CD8-positive, alpha-beta memory T cell (primary cell): ENCODE measurements around the gene APOA5. TPM values are rescaled to one million over a fixed set of nuclear protein-coding genes. Genes with fewer than 3 reads are reported as not detected.

ENCODE experiments used
- CTCF ChIA-PET: fragments of 350-600 bp; sonication (Branson Sonifier 250); formaldehyde crosslinking; loops from one replicate; lab custom pipeline; 2021; ENCODE audit warnings: antibody characterized with exemption; lab: Charles Lee
- POLR2A ChIA-PET: fragments of 350-600 bp; sonication (Branson Sonifier 250); formaldehyde crosslinking; loops from one replicate; lab custom pipeline; 2021; ENCODE audit warnings: antibody characterized with exemption; lab: Charles Lee
- DNase-seq, 5 donors: peaks; one replicate each; pipeline versions ENCODE4 v3.0.0 to v3.0.0-alpha.2; 2020 to 2022; ENCODE audit warnings: mixed read lengths in 1 of 5
- H3K27ac ChIP-seq: one replicate; pipeline ENCODE4 v1.7.0; 2013; ENCODE audit warnings: low read depth, mild to moderate bottlenecking, low read length, moderate library complexity
- H3K27me3 ChIP-seq: 2 replicates; pipeline ENCODE4 v1.7.0; 2013; ENCODE audit warnings: low read length, mild to moderate bottlenecking; ENCODE audit not compliant: insufficient read depth, poor library complexity, severe bottlenecking
- H3K36me3 ChIP-seq: 2 replicates; pipeline ENCODE4 v1.7.0; 2013; ENCODE audit warnings: mild to moderate bottlenecking, low read length, moderate library complexity; ENCODE audit not compliant: insufficient read depth
- H3K4me1 ChIP-seq: 2 replicates; pipeline ENCODE4 v1.7.0; 2013; ENCODE audit warnings: mild to moderate bottlenecking, low read length, moderate library complexity; ENCODE audit not compliant: insufficient read depth
- H3K4me3 ChIP-seq: 2 replicates; pipeline ENCODE4 v1.7.0; 2013; ENCODE audit warnings: mild to moderate bottlenecking, low read length
- H3K9me3 ChIP-seq: 2 replicates; pipeline ENCODE4 v1.7.0; 2013; ENCODE audit warnings: mild to moderate bottlenecking, low read length
- H3K27ac Mint-ChIP-seq, 8 donors: one replicate each; pipeline ENCODE4 v1.8.0; 2020 to 2021; ENCODE audit warnings: mixed read lengths in 8 of 8, mild to moderate bottlenecking in 6 of 8, inconsistent platforms in 3 of 8, moderate library complexity in 3 of 8
- H3K27me3 Mint-ChIP-seq, 2 donors: one replicate each; pipeline ENCODE4 v1.8.0; 2020 to 2021; ENCODE audit warnings: mixed read lengths in 2 of 2, mild to moderate bottlenecking in 1 of 2, moderate library complexity in 1 of 2
- H3K36me3 Mint-ChIP-seq, 3 donors: one replicate each; pipeline ENCODE4 v1.8.0; 2020 to 2021; ENCODE audit warnings: mixed read lengths in 3 of 3, inconsistent platforms in 1 of 3, mild to moderate bottlenecking in 1 of 3
- H3K4me1 Mint-ChIP-seq, 3 donors: one replicate each; pipeline ENCODE4 v1.8.0; 2020 to 2021; ENCODE audit warnings: mixed read lengths in 3 of 3, inconsistent platforms in 1 of 3, mild to moderate bottlenecking in 1 of 3
- H3K4me3 Mint-ChIP-seq, 7 donors: one replicate each; pipeline ENCODE4 v1.8.0; 2020 to 2021; ENCODE audit warnings: mixed read lengths in 7 of 7, mild to moderate bottlenecking in 6 of 7, moderate library complexity in 4 of 7, inconsistent platforms in 2 of 7
- H3K9me3 Mint-ChIP-seq, 5 donors: one replicate each; pipeline ENCODE4 v1.8.0; 2020 to 2022; ENCODE audit warnings: mixed read lengths in 5 of 5, mild to moderate bottlenecking in 3 of 5, moderate library complexity in 2 of 5, inconsistent platforms in 1 of 5
- polyA plus RNA-seq: library from polyadenylated mRNA; unstranded; fragments of 300-500 nt; fragmentation: Illumina TruSeq; gene quantifications from one replicate; pipeline ENCODE4 v1.2.3, GENCODE V29; 2021
- total RNA-seq, 2 experiments: library from RNA; stranded (reverse); gene quantifications; one replicate each; pipeline ENCODE4 v1.2.3, GENCODE V29; 2021

Gene APOA5
- total and polyA plus RNA-seq, 3 experiments from 2014 or later = not detected

DNA sequence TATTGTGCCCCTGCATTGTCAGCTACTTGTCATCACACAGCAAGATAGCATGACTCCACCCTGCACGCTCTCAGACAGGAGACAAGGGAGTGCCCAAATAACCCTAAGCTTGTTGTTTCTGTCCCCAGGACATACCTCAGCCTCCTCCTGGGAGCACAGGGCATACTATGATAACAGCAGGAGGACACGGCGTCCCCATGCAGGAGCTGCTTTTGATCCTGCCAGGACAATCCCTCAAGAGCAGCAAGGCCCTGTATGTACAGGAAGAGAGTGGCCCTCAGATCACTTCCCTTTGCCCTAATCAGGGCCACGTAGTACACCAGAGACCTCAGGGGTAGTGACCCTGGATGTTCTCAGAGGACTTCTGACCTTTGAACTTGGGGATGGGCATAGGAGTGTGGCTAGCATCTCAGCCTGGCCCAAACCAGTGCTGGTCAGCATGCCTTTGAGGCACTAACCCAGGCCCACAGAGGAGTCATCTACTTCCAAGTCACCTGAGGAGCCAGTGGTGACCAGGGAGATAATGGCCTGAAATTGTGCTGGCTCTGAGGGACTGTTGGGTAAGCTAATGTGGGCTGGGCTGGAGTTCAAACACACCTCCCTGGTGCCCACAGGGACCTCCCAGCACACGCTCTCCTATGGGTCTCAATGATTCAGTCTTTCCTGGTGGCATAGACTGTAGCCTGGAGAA lies 22.2 kb upstream of the APOA5 start:
- ChIA-PET CTCF (interaction anchor here (0.9 to 3.0 kb wide), 3 partner anchors 9 to 23 kb away, joined by 3 to 10 read pairs (median 3); partner anchors contain the start of genes APOA4 and APOA5), POLR2A (no interaction called here)
- no peaks in the 10 kb centered on the region for H3K9me3 Mint-ChIP-seq

DNA sequence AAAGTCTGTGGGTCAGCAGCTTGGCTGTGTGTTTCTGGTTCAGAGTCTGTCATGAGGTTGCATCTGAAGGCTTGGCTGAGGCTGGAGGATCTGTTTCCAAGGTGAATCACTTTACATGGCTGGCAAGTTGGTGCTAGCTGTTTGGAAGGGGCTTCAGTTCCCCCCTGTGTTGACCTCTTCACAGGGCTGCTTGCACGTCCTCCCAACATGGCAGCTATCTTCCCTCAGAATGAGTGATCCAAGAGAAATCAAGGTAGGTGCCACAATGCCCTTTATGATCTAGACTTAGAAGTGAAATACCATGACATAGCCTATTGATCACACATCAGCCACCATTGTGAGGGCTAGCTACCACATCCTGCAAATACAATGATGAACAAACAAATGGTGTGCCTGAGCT lies 21.5 kb upstream of the APOA5 start:
- Histone ChIP-seq H3K4me1 (no peaks in the 10 kb centered on the region), H3K9me3 (no peaks in the 10 kb centered on the region), H3K27ac (no peak overlapping the region), H3K4me3 (no peak overlapping the region), H3K36me3 (no peaks in the 10 kb centered on the region), H3K27me3 (no peaks in the 10 kb centered on the region)
- no peaks in the 10 kb centered on the region for H3K9me3 Mint-ChIP-seq
- ChIA-PET CTCF (interaction anchor here (0.9 to 3.0 kb wide), 3 partner anchors 10 to 23 kb away, joined by 3 to 10 read pairs (median 3); partner anchors contain the start of genes APOA4 and APOA5), POLR2A (no interaction called here)
- H3K4me1 Mint-ChIP-seq = no peaks in the 10 kb centered on the region
- no peak overlapping the region for H3K27ac Mint-ChIP-seq
- H3K4me3 Mint-ChIP-seq = no peak overlapping the region
- no peaks in the 10 kb centered on the region for H3K36me3 Mint-ChIP-seq
- peaks cover 1 to 5% of the 10 kb centered on the region in 2 donors for H3K27me3 Mint-ChIP-seq
- no peak for DNase-seq

More for the DNA sequence above, 22.2 kb upstream of the APOA5 start:
- Mint-ChIP-seq H3K4me3 (no peak overlapping the region), H3K27me3 (peaks cover 1 to 3% of the 10 kb centered on the region in 2 donors), H3K27ac (peak overlapping the region in 1 of 8 donors; percentile 54), H3K4me1 (no peaks in the 10 kb centered on the region), H3K36me3 (no peaks in the 10 kb centered on the region)
- no peak overlapping the region for H3K4me3 ChIP-seq
- no peaks in the 10 kb centered on the region for H3K9me3 ChIP-seq
- H3K36me3 ChIP-seq = no peaks in the 10 kb centered on the region
- DNase-seq = no peak
- no peak overlapping the region for H3K27ac ChIP-seq
- H3K4me1 ChIP-seq = no peaks in the 10 kb centered on the region
- no peaks in the 10 kb centered on the region for H3K27me3 ChIP-seq

DNA sequence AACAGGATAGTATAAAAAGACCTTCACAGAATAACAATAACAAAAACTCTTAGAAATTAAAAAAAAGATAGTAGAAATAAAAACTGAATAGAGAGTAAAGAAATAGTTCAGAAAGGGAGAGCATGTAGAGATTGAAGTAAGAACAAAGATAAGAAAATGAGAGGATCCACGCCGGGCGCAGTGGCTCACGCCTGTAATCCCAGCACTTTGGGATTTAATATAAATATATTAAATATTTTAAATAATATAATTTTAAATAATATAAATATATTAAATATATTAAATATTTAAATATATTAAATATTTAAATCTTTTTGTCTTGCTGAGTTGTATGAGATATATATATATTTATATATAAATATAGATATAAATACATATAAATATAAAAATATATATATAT lies 20.4 kb upstream of the APOA5 start:
- POLR2A ChIA-PET = no interaction called here
- H3K27ac Mint-ChIP-seq = no peak overlapping the region
- no peaks in the 10 kb centered on the region for H3K9me3 Mint-ChIP-seq
- H3K27me3 ChIP-seq = no peaks in the 10 kb centered on the region
- no peak overlapping the region for H3K4me3 ChIP-seq
- DNase-seq = no peak
- CTCF ChIA-PET = interaction anchor here (1.3 kb wide), 1 partner anchor 24 kb away, joined by 3 read pairs; no protein-coding TSS in a partner anchor
- no peaks in the 10 kb centered on the region for H3K4me1 Mint-ChIP-seq
- H3K4me1 ChIP-seq = no peaks in the 10 kb centered on the region
- H3K4me3 Mint-ChIP-seq = no peak overlapping the region
- H3K27ac ChIP-seq = no peak overlapping the region
- H3K36me3 ChIP-seq = no peaks in the 10 kb centered on the region
- no peaks in the 10 kb centered on the region for H3K36me3 Mint-ChIP-seq
- H3K27me3 Mint-ChIP-seq = peaks cover 1 to 8% of the 10 kb centered on the region in 2 donors
- H3K9me3 ChIP-seq = no peaks in the 10 kb centered on the region

- ChIA-PET POLR2A (interaction anchor here (0.6 kb wide), 1 partner anchor 115 kb away, joined by 13 read pairs; no protein-coding TSS in a partner anchor), CTCF (interaction anchor here (0.7 to 1.8 kb wide), 2 partner anchors 20 to 25 kb away, joined by 4 read pairs; partner anchors contain the start of gene APOA5)
- H3K4me3 ChIP-seq = no peak overlapping the region
- H3K36me3 Mint-ChIP-seq = no peaks in the 10 kb centered on the region
- H3K36me3 ChIP-seq = no peaks in the 10 kb centered on the region
- no peaks in the 10 kb centered on the region for H3K9me3 Mint-ChIP-seq
- no peaks in the 10 kb centered on the region for H3K4me1 ChIP-seq
- peaks cover 1 to 11% of the 10 kb centered on the region in 2 donors for H3K27me3 Mint-ChIP-seq
- no peaks in the 10 kb centered on the region for H3K9me3 ChIP-seq
- H3K4me1 Mint-ChIP-seq = no peaks in the 10 kb centered on the region
- no peak overlapping the region for H3K27ac ChIP-seq
- no peak overlapping the region for H3K27ac Mint-ChIP-seq
- H3K4me3 Mint-ChIP-seq = no peak overlapping the region
- H3K27me3 ChIP-seq = no peaks in the 10 kb centered on the region
- DNase-seq = no peak
Observed at GRCh38 chr11:116811194-116811593, 19.5 kb upstream of the APOA5 start.

DNA sequence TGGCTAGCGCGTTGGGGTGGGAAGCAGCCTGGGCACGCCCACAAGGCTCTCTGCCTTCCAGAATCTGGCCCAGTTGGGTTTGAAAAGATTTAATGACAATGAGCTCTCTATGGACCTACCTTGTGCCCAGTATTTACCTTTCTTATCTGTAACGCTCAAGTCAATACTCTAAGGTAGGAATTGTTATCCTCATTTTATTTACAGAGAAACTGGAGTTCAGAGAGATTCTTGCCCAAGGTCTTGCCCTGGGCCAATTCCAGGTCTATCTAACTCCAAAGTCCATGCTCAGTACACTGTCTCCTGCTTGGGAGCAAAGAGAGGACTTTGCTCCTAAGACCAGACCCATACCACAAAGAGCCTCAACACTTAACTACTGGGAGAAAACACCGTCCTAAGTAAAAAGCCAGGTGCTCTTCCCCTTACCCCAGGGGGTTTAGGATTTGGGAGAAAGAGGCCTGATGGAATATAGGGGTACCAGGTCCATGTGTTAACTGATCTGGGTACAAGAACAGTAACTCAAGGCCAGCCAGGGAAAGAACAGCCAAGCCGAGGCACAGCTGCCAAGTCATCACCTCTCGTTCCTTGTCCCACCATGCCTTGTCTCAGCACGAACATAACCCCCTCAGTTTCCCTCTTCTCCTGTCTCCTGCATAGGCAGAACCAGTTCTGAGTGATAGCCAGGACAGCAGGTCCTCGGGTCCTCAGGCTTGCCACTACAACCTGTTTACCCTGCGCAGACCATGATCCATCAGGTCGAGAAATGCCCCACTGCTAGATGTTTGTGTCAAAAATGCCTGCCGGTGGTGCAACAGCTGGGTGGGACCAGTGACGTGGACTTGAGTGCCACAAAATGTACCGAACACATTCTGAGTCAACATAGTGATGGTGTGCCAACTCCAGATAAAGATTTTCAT lies 16.8 kb upstream of the APOA5 start:
- Mint-ChIP-seq H3K36me3 (no peaks in the 10 kb centered on the region), H3K27me3 (peaks cover 1 to 14% of the 10 kb centered on the region in 2 donors), H3K27ac (peak overlapping the region in 1 of 8 donors; percentile 2), H3K4me3 (no peak overlapping the region), H3K9me3 (no peaks in the 10 kb centered on the region), H3K4me1 (no peaks in the 10 kb centered on the region)
- H3K36me3 ChIP-seq = no peaks in the 10 kb centered on the region
- no peak overlapping the region for H3K27ac ChIP-seq
- POLR2A ChIA-PET = no interaction called here
- CTCF ChIA-PET = no interaction called here
- no peaks in the 10 kb centered on the region for H3K9me3 ChIP-seq
- H3K4me3 ChIP-seq = no peak overlapping the region
- DNase-seq = no peak
- H3K4me1 ChIP-seq = no peaks in the 10 kb centered on the region
- H3K27me3 ChIP-seq = no peaks in the 10 kb centered on the region

DNA sequence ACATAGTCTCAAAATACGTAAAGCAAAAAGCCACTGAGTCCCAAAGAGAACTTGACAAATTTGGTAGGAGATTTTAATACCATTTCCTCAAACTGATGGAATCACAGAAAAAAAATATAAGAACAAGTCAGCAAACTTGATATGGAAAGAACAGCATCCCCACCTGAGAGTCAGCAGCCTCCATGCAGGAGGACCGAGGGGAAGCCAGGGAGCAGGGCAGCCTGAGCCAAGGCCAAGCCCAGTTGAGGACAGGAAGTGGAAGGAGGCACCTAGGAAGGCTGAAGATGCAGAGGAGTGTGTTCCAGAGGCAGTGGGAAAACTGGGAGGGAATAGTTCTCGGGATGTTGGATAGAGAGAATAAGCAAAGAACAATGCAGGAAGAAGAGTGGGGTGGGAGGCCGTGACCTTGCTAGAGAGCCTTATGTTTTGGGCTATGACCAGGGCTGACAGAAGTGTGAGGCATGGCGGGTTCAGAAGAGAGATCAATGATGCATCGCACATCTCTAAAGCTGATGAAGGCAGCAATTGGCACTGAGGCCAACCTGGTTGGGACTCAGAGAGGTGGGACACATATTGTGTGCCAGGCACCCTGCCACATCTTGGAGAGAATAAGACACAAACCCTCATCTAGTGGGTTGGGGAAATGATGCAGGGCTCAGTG lies 16.1 kb upstream of the APOA5 start:
- Histone ChIP-seq H3K4me1 (no peaks in the 10 kb centered on the region), H3K9me3 (no peaks in the 10 kb centered on the region), H3K36me3 (no peaks in the 10 kb centered on the region), H3K27ac (no peak overlapping the region), H3K27me3 (no peaks in the 10 kb centered on the region), H3K4me3 (no peak overlapping the region)
- peak overlapping the region in 2 of 8 donors; percentile 58 to 74 for H3K27ac Mint-ChIP-seq
- H3K27me3 Mint-ChIP-seq = peaks cover 1 to 16% of the 10 kb centered on the region in 2 donors
- no peak overlapping the region for H3K4me3 Mint-ChIP-seq
- no peaks in the 10 kb centered on the region for H3K36me3 Mint-ChIP-seq
- no peak for DNase-seq
- CTCF ChIA-PET = no interaction called here
- H3K4me1 Mint-ChIP-seq = no peaks in the 10 kb centered on the region
- H3K9me3 Mint-ChIP-seq = no peaks in the 10 kb centered on the region
- POLR2A ChIA-PET = no interaction called here

GRCh38 chr11:116804001-116804400 lies 12.3 kb upstream of the APOA5 start:
- H3K27ac ChIP-seq = no peak overlapping the region
- ChIA-PET POLR2A (no interaction called here), CTCF (interaction anchor here (1.2 to 1.7 kb wide), 2 partner anchors 13 to 32 kb away, joined by 3 to 4 read pairs; partner anchors contain the start of gene APOA5)
- Mint-ChIP-seq H3K27ac (peak overlapping the region in 1 of 8 donors; percentile 14), H3K4me1 (no peaks in the 10 kb centered on the region), H3K4me3 (no peak overlapping the region), H3K36me3 (peaks cover 0 to 1% (median 0%) of the 10 kb centered on the region in 3 donors), H3K27me3 (peaks cover 3 to 40% of the 10 kb centered on the region in 2 donors), H3K9me3 (no peaks in the 10 kb centered on the region)
- H3K36me3 ChIP-seq = no peaks in the 10 kb centered on the region
- H3K4me1 ChIP-seq = no peaks in the 10 kb centered on the region
- no peaks in the 10 kb centered on the region for H3K27me3 ChIP-seq
- no peaks in the 10 kb centered on the region for H3K9me3 ChIP-seq
- no peak for DNase-seq
- H3K4me3 ChIP-seq = no peak overlapping the region
